HG02642 (cell line): ENCODE data around the gene TMEM255B.

Experiments
- ATAC-seq: cut with Tn5 transposase; IDR thresholded peaks from one replicate; pipeline ENCODE4 v1.9.1; 2021; ENCODE audit warnings: mild to moderate bottlenecking; ENCODE audit not compliant: unreplicated experiment, poor library complexity

Gene TMEM255B

GRCh38 chr13:113765564-113765910, 6.5 kb downstream of the TMEM255B start:
- ATAC-seq = no peak

- no peak for ATAC-seq
These were observed 7.2 kb downstream of the TMEM255B start for GRCh38 chr13:113766035-113766800.

GRCh38 chr13:113767366-113767765, 8.3 kb downstream of the TMEM255B start:
- no peak for ATAC-seq

- no peak for ATAC-seq
These were observed 9.2 kb downstream of the TMEM255B start for GRCh38 chr13:113768018-113768905.

- ATAC-seq = no peak
These were observed 10.1 kb downstream of the TMEM255B start for GRCh38 chr13:113769106-113769505.

GRCh38 chr13:113769881-113770280, 10.9 kb downstream of the TMEM255B start:
- ATAC-seq = no peak

- ATAC-seq = no peak
These were observed 11.4 kb downstream of the TMEM255B start for GRCh38 chr13:113770441-113770840.

- ATAC-seq = no peak
These were observed 11.9 kb downstream of the TMEM255B start for GRCh38 chr13:113770937-113771336.

GRCh38 chr13:113771709-113772331, 12.8 kb downstream of the TMEM255B start:
- no peak for ATAC-seq

- ATAC-seq = no peak
These were observed 15.4 kb downstream of the TMEM255B start for GRCh38 chr13:113774177-113775107.

- ATAC-seq = no peak
These were observed 16.6 kb downstream of the TMEM255B start for GRCh38 chr13:113775451-113776145.

GRCh38 chr13:113776231-113777125, 17.5 kb downstream of the TMEM255B start:
- ATAC-seq = no peak

- no peak for ATAC-seq
These were observed 18.6 kb downstream of the TMEM255B start for GRCh38 chr13:113777311-113778260.

GRCh38 chr13:113781571-113781970, 22.5 kb downstream of the TMEM255B start:
- ATAC-seq = no peak

- ATAC-seq = no peak
These were observed 23.4 kb downstream of the TMEM255B start for GRCh38 chr13:113782472-113782871.

GRCh38 chr13:113783200-113783881, 24.3 kb downstream of the TMEM255B start:
- no peak for ATAC-seq
